ENCODE data around the gene ATXN1.
"Not testable (repeated sequence)": the region's sequence is repeated elsewhere in the genome, so short reads cannot be mapped to it uniquely, and the experiment has no call there.

ATXN1 gene

DNA sequence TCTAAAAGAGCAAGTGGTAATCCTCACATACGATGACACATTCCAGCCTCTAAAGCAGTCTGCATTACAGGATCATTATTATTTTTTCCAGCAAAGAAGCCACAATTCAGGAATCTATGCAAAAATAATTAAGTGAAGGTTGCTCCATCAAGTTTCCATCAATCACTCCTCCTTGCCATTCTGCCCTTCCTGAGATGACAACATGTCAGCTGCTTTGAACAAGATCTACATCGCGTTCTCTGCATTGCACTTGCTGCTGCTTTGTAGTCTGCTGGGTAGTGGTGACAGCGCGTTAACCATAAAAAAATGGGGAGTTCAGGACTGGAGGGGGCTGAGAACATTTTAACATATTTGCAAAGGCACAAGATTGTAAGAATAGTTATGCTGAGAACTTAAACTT, 375.2 kb downstream of the ATXN1 start:
- DNase-seq (ENCODE audit: low spot score) = no peak

DNA sequence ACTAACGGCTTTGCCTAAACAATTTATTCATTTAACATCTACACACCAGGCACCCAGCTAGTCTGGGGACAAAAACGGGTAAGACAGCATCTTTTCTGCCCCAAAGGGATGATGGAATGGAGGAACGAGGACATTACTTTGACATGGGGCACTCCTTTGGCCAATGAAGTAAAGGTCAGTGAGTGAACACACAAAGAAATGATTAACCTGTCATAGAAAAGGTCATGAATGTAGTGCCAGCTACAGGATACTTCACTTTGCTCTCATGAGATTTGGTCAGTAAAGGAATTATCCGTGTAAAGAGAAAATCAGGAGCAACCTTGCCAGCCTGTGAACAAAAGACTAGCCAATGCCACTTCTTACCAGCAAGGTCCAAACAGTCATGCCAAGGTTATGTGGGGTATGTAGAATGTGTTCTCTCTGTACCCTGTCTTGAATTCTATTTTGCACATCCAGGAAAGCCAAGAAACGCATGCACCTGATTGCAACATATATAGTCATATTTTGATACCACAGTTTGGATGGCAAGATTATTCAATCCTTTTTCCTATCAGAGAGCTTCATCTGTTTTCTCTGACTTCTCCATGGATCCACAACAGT, 377.6 kb downstream of the ATXN1 start:
- DNase-seq (ENCODE audit: low spot score) = no peak

DNA sequence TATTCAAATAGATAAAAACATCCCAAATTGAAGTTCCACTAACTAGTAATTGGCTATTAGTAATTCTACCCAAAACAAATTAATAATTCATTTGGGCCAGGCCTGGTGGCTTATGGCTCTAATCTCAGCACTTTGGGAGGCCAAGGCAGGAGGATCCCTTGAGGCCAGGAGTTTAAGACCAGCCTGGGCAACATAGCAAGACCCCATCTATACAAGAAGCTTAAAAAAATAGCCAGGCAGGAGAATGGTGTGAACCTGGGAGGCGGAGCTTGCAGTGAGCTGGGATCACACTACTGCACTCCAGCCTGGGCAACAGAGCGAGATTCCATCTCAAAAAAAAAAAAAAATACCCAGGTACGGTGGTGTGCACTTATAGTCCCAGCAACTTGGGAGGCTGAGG, 379.3 kb downstream of the ATXN1 start:
- DNase-seq (ENCODE audit: low spot score) = not testable (repeated sequence)

DNA sequence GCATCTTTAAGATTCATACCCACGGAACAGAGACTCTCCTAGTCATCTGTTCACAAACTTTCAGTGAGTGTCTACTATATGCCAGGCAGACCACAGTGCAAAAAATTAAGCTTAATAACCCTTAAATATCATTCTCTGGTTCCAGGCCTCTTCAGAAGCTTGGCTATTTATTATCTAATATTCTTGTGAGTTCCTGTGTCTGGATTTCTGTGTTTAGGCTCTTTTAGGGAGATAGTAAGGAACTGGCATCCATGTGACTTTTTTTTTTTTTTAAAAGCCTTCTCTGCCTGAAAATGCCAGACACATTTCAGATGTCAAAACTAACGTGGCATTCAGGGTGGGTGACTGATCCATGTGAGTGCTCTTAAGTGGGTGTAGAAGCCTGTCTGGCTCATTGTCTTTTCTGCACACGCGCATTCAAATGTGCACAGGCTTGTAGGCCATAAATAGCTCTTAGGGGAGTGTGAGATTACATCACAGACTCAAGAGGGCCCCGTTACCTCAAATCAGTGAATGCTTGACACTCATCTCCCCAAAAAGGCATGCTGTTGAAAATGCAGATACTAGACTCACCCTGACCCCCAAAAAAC, 380.9 kb downstream of the ATXN1 start:
- peak; percentile 47 for DNase-seq (ENCODE audit: low spot score)

DNA sequence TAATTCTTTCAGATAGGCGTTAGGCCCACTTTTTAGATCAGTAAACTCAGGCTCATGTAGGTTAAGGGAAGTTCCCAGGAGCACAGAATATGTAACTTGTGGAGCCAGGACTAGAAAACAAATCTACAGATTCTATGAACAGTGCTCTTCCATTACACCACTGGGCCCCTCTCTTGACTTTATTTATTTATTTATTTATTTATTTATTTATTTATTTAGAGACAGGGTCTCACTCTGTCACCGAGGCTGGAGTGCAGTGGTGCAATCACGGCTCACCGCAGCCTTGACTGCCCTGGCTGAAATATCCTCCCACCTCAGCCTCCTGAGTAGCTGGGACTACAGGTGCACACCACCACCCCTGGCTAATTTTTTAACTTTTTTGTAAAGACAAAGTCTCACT, 382.9 kb downstream of the ATXN1 start:
- DNase-seq (ENCODE audit: low spot score) = not testable (repeated sequence)

DNA sequence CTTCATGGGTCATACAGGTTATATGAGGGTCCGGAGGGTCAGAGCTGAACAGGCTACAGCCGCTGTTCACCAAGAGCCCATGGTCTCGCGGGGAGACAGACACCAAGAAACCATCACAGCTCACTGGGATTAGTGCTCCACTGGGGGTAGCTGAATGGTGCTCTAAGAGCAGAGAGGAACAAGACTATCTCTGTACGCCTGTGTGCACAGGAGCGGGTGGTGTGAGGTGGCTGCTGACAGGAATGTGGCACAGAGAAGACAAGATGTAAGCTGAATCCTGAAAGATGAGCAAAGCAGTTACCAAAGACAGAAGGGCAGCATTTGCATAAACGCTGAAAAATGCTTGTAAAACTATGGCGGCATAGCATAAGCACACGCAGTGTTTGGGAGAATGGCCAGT, 383.8 kb downstream of the ATXN1 start:
- DNase-seq (ENCODE audit: low spot score) = no peak

DNA sequence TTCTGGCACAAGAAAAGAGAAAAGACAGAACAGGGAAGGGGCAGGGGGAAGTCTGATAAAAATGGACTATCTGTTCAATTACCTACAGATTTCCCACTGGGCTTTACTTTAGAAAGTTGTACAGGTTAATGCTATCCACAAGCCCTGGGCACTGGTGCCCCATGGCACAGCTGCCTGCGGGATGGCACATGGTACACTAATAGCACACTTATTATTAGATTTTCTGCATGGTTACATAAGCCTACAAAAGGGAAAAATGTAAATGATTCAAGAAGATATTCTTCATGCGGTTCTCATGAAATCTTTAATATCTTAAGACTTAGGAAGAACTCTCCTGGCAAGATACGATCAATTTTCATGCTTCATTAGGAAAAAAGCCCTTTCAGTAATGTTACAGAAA, 385.4 kb downstream of the ATXN1 start:
- no peak for DNase-seq (ENCODE audit: low spot score)

DNA sequence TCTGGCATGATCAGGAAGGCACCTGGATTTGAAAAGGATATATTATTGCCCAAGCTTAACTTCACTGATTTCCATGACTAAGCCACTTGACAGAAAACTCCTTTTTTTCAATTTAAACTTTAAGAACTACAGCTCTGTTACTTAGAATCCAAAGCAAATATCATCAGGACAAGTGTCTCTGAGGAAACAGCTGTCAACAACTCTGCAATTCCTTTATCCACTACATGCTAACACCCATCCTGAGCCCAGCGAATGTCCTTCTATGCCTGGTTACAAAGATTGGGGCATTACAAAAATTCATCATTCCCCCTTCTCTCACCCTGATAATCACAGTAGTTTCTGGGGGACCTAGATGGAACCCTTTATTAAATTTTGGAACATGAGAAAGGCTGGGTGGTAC, 386.1 kb downstream of the ATXN1 start:
- DNase-seq (ENCODE audit: low spot score) = no peak

DNA sequence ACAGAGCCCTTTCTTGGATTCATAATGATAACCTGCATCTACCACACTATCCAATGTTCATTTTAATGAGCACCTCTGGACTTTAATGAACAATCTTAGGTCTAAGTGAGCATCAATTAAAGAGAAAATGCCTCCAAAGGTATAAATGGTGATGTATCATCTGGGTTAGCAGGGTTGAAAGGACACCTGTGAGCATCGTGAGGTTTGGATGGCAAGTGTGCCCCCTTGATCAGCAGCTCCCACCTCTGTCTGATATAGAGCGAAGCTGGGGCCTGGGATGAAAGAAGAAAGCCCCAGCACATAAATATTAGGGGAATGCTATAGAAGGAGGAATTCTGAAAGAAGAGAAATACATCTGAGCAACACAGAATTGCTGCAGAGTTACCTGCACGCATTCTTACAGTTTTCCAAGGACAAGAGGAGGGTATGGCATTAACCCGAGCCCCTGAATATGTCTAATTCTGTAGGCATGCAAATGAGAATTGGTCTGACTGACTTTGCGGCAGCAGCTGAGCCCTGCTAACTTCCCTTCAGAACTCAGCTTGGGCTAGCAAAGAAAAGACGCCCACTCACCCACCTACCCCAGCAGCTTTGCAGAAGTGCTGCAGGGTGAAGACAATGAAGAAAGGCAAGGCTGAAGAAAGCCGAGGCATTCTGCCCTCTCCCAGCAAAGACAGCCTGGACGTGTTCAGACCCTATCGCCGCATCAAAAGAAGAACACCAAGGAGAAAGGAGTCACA, 386.6 kb downstream of the ATXN1 start:
- no peak for DNase-seq (ENCODE audit: low spot score)

DNA sequence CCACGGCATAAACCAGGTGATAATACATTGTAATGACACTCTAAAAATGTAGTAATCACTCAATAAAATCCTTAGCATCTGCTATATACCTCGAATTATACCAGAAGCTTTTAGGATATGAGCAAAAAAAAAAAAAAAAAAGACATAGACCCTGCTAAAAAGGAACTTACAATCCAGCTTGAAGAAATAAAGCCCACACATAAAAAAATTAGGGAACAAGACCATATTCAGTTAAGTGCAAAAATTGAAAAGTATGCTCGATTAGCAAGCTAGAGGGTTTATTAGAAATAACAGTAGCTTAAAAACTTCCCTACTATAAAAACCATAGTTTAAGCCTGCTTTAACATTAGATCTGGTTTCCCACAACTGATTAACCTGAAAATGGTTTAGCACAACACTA, 387.2 kb downstream of the ATXN1 start:
- DNase-seq (ENCODE audit: low spot score) = no peak

DNA sequence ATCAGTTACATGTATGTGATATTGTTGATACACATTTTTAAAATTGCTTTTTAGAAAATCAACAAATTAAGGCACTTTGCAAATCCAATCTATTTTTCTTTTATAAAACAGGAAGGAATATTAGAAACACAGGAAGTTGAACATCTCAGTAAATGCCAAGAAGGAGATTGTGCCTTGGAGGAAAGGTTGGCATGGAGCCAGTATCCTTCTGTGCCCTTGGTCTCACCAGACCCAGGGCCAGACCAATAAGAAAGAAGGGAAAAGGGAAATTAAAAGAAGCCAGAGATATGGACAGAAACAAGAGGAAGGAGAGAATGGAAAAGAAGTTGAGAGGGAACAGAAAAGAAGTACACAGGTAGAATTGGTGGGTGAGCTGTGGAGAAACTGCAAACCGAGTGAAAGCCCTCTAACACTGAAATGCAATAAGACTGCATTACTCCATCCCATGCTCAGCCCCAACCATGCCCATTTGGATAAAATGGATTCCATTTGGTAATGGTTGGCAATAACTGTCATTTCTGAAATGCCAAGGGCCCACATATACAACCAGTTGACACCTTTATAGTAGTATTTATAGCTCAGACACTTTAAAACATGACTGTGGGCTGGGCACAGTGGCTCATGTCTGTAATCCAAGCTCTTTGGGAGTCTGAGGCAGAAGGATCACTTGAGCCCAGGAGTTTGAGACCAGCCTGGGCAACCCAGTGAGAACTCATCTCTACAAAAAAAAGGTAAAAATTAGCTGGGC, 389.1 kb downstream of the ATXN1 start:
- DNase-seq (ENCODE audit: low spot score) = no peak

DNA sequence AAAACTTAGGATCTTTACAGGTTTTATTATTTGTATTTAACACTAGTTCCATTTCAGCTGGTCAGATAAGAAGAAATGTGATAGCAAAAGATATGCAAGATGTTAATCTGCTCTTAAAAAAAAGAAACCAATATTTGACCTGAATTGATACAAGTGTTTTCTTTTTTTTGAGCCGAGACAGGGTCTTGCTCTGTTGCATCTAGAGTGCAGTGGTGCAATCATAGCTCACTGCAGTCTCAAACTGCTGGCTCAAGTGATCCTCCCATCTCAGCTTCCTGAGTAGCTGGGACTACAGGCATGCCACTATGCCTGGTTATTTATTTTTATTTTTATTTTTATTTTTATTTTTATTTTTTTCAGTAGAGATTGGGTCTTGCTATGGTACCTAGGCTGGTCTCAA, 389.9 kb downstream of the ATXN1 start:
- no peak for DNase-seq (ENCODE audit: low spot score)

DNA sequence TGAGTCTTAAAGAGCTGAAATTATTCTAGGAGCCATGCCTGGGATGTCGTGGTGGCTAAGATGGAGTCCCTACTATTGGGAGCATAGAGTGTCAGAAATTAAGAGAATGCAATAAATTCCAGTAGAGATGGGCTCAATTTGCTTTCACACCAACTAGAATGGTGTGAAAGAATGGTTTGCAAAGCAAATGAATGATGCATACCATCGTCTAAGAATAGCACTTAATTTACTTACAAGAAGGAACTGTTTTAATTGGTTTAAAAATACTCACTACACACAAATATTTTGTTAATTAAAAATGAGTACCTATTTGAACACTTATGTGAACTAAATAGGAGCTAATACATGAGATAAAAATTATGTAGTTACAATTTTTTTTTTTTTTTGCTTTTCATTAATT, 390.3 kb downstream of the ATXN1 start:
- no peak for DNase-seq (ENCODE audit: low spot score)

DNA sequence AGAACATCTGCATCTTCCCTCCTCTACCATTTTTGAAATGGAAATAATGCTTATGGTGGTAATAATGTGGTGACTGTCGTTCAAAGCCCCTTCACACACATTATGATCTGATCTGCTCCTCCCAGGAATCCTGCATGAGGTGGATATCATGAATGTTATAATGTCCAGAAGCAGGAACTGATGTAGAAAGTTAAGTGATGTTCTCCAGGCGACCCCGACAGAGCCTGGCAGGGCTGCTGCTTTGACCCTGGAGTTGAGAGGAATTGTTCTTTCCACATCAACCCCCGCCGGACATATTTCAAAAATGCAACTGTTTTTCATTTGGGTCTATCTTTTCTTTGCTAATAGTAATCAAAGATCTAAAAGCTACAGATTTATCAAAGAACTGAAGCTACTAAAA, 391.3 kb downstream of the ATXN1 start:
- DNase-seq (ENCODE audit: low spot score) = no peak

DNA sequence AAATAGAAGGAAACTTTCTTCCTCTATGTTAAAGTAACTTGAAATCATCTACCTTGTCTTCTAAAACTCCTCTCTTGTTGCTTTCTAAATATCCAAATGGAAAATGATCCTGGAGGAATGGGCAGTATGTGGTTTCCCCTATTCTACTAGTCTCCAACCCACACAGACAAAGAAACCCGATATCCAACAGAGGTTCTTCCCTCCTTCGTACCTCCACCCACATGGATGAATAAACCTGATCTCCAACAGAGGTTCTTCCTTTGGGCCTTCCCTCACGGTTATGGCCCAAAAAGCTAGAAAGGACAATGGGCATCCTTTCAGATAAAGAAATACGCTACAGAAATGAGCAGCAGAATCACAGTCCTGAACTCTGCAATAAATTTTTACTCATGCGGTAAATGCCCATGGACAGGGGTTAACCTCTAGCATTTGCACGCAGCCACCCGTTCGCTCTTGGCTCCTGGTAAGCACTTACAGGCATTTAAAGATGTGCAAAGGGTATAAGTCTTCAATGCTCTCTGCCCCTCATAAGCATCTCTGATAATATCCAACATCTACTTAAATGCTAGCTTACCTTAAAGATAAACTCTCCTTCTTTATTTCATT, 392.0 kb downstream of the ATXN1 start:
- DNase-seq (ENCODE audit: low spot score) = no peak

DNA sequence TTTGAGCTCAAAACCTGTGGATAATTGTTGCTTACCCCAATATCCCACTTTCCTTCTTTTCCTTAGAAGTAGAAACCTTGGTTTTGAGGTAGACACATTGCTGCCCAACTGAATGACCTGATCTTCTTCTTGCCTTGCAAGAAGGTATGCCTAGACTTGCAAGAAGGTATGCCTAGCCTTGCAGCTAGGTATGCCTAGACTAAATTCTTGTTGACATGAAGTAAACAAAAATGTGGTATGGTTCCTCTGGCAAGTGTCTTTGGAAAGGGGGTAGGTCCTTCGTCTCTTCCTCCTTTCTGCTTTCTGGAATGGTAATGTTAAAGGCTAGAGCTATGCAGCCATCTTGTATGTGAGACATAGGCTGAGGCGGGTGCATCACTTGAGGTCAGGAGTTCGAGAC, 393.7 kb downstream of the ATXN1 start:
- DNase-seq (ENCODE audit: low spot score) = no peak

DNA sequence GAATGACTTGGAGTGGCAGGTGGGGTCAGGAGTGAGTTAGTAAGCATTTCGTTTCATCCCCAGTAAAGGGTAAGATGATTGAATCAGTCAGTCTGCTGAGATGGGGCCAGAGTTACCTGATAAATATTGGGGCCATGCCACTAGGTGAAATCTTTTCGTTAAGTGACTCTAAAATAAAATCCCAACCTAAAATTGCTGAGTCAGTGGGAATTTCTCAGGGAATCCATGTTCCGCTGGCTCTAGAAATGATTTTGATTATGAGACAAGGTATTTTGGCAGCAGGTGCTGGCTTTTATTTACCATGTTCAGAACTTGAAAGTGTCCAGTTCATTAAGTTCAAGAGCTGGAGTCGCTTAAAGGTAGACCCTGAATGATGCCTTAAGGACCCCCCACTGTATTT, 397.5 kb downstream of the ATXN1 start:
- DNase-seq (ENCODE audit: low spot score) = no peak

DNA sequence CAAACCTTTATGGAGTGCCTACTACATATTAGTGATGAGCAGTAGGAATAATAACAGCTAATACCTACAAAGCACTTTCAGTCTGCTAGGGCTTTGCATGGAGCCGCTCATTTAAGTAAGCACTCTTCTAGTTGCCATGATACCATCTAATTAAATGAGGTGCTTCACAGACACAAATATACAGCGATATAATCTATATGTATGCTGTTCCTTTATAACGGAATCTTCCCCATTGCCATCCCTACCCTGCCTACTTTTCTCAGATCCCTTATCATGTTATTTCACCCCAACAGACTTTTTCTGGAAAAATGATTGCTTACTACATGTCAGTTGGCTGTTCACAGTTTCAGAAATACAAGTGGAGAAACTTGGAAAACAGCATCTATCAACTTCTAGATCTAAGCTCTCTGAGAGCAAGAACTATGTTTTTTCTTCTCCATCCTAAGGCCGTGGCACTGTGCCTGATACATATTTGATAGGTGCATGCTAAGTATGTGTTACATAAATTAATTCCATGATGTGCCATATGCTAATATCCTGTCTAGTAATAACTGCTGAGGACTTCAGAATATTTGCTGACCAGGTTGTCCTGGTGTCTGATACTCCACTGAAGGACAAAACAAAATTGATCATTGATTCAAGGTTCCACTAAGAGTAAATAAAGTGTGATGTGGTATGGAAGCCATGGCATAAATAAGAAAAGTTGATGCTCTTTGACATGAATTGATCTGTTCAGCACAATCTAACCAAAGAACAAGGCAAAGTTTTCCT, 398.3 kb downstream of the ATXN1 start:
- no peak for DNase-seq (ENCODE audit: low spot score)

DNA sequence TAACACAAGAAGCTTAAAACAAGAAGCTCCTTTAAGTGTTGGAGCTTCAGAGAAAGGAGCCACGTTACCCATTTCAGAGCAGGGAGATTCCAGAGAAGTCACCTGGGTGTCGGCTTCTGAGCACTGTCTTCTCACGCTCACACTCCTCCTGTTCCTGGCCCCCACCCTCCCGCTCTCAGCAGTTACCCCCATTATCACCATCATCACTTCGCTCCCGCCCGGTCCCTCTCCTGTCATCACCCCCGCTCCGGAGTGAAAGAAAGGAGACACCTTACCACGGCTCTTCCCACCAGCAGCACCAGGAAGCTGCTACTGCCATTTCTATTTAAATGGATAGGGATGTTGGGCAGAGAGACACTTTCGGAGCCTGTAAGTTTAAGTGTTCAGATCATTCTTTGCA, 399.0 kb downstream of the ATXN1 start:
- no peak for DNase-seq (ENCODE audit: low spot score)

DNA sequence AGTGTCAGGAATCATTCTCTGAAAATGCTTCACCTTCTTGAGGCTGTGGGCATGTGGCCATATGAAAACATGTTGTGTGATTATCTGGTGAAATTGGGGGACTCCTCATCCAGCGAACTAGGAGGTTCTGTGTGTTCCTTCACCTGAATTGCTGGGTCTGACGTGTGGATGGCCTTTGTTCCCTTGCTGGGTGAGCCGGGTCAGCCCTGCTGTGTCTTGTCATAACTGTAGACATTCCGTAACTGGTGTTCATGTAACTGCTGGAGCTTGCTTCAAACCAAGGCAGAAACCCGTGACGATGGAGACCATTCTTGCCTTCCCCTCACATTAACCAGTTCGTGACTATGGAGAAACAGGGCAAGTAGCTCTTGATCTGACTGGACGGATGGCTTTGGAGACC, 399.4 kb downstream of the ATXN1 start:
- DNase-seq (ENCODE audit: low spot score) = no peak

DNA sequence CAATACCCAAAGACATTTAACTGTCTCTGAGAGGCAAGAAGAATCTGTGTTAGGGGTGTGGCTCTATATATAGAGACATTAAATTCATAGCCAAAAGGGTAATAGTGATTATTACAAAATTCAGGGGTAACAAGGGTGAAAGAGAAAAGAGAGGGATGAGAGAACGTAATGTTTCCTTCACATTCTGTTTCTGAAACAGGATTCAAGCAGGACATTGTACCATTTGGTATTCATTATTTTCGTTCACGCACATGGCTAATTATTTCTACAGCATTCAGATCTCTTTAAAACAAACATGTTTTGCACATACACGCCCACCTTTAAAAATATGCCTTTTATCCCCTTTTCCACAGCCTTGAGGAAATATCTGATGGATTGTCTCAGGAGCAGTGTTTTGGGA, 400.1 kb downstream of the ATXN1 start:
- no peak for DNase-seq (ENCODE audit: low spot score)

DNA sequence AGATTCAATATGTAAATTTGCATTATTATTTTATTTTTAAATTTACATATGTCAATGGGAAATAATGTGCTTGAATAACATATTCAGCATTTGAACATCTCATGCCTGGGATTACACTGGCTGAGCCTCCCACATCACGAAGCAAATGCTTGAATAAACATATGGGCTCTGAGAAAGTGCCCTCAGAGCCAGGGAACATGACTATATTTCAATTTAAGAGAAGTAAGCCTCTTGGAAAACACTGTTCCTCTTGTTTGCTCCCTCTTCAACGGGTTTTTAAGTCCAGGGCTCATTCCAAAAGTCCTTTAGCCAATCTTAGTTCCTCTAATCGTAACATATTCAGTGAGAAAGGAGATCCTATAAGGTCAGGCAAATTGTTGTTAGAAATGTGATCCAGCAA, 400.9 kb downstream of the ATXN1 start:
- DNase-seq (ENCODE audit: low spot score) = peak; percentile 32

Measured in Ammon's horn (tissue), 1 donor.